ENCODE measurements around the gene AFAP1L2.
"Not testable (repeated sequence)": the region's sequence is repeated elsewhere in the genome, so short reads cannot be mapped to it uniquely, and the experiment has no call there.

AFAP1L2 gene

GRCh38 chr10:114347241-114347640, 57.1 kb downstream of the AFAP1L2 start:
- DNase-seq, result no peak
- intact Hi-C loops (cut with DNase I), result no loop called here

DNA sequence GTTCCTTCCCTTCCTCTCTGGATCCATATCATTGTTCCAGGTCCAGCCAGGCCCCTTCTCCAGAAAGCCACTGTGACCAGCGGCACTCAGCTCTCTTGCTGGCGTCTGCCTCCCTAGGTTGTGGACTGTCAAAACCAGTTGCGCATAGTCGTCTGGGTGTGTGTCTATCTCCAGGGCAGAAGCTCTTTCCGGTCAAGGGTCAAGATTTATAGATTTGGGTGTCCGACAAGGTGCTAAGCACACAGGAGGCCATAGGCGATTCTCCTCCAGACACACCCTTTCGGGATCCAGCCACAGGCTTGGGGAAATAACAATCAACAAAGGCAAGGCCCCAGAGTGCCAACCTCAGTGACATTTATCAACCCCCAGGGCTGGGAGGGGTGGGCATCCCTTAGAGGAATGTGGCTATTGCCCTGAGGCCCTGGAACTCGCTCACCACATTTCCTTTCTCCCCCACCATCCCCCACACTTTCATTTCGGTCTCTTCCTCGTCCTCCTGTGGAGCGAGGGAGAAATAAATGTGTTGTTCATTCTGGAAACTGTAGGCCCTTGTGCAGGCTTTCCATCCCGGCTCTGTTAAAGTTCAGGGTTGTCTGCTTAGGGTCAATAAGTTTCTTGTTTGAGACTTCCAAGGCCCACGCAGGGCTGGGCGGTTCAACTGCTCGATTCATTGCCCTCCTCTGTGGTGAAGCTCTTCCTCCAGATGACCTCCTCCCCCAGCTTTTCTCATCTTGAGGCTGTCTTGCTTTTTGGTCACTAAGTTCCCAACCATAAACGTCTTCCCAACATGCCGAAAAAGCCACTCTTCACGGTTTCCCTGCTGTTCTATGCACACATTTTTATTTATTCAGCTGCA, 57.9 kb downstream of the AFAP1L2 start:
- DNase-seq, result peak in 3 of 42 donors; percentile 22 to 26 (median 23)

DNA sequence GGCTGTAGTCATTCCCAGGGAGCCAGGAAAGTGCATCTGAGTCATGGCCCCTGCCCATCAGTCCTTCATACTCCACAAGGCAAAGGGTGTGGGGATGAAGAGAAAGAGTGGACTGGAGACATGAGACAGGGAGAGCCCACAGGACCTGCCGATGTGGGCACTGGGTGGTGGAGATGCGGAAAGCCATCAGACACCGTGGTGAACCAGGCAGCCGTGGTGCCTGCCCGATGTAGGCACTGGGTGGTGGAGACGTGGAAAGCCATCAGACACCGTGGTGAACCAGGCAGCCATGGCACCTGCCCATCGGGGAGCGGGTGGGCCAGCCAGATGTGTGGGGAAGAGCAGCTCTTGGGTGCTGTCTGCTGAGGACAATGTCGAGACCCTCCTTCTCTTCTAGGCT, 58.6 kb downstream of the AFAP1L2 start:
- DNase-seq, result no peak
- intact Hi-C loops (cut with DNase I), result no loop called here

More for the DNA sequence above, 57.9 kb downstream of the AFAP1L2 start:
- intact Hi-C loops (cut with DNase I), result no loop called here

DNA sequence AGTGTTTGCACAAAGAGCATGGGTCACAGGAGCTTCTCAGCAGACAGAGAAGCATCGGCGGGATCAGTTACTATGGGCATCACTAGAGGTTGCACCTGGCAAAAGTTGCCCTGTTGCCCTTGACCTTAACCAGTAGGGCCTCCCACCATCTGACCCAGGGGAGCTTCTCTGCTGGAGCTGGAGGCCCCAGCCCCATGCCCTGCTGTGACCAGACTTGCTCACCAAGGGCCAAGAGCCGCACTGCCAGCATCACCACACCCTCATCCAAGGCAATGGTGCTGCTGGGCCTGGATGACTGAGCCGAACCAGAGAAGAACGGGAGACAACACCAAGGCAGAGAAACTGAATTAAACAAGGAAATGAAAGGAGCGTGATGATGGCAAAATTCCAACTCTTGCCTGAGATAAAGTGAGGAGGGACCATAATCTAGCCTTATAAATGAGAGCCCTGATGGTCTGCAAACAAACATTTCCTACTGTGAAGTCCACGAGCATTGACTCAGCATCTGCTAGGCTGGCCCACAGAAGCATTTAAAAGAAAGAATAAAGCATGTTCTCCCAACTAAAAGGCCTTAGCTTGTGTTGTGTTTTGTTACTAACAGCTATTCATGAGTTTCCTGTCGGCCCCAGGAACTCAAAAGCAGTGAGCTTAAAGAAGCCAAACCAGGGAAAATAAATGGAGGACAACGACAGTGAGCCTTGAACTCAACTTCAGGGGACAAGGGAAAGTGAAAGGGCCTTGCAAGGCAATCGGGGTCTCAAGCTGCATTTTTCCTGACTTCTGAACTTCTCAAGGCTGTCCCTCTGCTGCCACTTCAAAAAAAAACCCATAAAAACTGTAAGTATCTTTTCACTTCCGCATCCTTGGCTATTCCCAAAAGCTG, 60.4 kb downstream of the AFAP1L2 start:
- intact Hi-C loops (cut with DNase I), result no loop called here
- DNase-seq, result no peak

GRCh38 chr10:114342976-114343375, 61.3 kb downstream of the AFAP1L2 start:
- intact Hi-C loops (cut with DNase I), result no loop called here
- no peak for DNase-seq

DNA sequence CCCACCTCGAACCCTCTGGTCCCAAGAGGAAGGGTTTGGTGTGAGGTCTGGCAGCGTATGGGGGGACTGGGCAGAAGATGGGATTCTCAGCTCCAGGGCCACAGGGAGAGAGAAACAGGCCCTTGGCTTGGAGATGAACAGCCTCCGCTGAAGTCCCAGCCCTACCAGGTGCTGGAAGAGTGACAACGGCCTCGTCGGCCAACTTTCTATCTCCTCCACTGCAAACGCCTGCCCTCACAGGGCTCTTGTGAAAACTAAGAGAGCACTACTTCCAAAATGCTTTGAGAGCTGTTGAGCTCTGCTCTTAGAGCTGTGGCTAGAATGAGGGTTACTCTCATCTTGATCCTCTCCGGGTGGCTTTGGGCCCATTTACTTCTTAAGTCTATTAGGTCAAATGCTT, 63.5 kb downstream of the AFAP1L2 start:
- intact Hi-C loops (cut with DNase I), result no loop called here
- no peak for DNase-seq

- DNase-seq, result no peak
- intact Hi-C loops (cut with DNase I), result no loop called here
Observed at GRCh38 chr10:114337510-114338462, 66.5 kb downstream of the AFAP1L2 start.

DNA sequence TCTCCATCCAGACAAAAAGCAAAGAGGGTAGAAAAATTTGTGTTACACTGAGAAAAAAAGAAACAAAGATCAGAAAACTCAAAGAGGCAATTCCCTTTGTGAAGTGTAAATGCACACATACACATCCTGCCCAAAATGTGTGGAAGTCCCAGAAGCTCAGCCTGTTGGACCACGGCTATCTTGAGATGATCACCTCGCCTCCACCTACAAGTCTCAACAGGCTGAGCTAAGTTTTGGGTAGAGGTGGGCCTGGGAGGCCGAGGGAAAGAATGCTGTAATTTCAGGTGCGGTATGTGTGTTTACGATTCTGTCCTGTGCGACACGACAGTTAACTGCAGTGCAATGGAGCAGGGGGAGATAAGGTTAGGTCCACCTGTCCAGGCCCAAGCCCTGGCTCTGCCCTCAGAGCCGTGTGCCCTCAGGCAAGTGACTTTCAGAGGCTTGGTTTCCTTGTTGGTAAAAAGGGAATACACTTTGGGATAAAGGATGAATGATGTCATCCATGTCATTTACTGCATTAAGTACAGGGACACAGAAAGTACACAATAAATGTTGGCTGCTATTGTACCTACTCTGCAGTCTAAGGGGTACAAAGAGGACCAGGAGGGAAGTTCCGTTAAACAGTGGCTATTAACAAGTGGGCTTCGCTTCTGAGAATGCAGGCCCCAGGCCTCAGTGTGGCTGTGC, 67.3 kb downstream of the AFAP1L2 start:
- DNase-seq, result no peak
- intact Hi-C loops (cut with DNase I), result no loop called here

DNA sequence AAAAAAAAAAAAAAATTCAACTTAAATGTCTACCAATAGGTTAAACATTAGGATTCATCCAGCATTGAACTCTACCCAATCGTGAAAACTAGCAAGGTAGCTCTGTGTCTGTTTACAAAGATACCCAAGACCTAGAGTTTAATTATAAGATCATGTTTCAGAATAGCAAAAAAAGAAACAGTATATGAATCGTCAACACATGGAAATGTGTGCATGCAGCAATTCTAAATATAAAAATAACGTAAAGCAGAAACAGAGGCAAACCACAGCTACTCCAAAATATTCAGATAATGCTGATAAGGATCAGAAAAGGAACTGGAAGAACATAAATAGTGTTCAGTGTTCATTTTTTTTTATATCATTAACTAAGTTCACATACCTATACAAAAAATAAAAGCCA, 68.7 kb downstream of the AFAP1L2 start:
- no peak for DNase-seq
- intact Hi-C loops (cut with DNase I), result no loop called here

GRCh38 chr10:114334301-114334700, 70.0 kb downstream of the AFAP1L2 start:
- intact Hi-C loops (cut with DNase I), result no loop called here
- DNase-seq, result no peak

DNA sequence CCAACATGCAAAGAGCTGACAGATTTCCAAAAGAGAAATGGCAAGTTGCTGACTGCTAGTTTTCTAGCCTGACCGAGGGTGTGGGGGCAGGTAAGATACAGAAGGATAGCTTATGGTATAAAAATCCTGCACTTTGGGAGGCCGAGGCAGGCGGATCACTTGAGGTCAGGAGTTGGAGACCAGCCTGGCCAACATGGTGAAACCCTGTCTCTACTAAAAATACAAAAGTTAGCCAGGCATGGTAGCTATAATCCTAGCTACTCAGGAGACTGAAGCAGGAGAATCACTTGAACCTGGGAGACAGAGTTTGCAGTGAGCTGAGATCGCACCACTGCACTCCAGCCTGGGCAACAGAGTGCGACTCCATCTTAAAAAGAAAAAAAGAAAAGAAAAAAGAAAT, 70.9 kb downstream of the AFAP1L2 start:
- intact Hi-C loops (cut with DNase I); DNase-seq: not testable (repeated sequence)

GRCh38 chr10:114332301-114333192, 71.8 kb downstream of the AFAP1L2 start:
- intact Hi-C loops (cut with DNase I), result no loop called here
- no peak for DNase-seq

DNA sequence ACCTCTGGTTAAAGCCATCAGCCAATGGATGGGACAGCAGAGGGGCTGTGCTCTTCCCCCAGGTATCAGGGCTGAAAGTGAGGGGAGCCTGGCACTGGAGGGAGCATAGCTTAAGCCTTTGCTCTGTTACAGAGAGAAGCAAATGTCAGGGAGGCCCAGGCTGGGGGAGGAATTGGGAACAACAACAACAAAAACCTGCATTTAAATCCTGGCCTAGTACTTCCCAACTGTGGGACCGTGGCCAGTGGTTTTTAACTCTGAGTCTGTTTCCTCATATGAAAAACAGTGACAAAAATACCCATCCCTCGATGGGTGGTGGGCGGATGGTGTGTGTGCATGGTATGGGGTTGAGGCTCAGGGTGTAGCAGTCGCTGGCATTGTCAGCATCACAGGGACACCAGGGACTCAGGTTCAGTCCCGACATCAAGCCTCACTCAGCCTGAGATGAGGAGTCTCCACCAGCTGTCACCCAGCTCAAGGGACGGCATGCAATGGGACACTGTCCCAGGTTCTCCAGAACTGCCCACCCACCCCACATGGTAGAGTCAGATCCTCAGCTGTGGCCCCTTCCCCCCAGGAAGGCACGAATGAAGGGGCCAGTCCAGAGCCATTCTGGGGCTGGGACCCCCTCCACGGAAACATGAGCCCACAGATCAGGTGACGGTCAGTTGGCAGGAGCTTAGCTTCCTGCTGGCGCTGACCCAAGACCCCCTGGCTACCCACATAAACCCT, 74.5 kb downstream of the AFAP1L2 start:
- DNase-seq, result no peak
- intact Hi-C loops (cut with DNase I), result no loop called here

DNA sequence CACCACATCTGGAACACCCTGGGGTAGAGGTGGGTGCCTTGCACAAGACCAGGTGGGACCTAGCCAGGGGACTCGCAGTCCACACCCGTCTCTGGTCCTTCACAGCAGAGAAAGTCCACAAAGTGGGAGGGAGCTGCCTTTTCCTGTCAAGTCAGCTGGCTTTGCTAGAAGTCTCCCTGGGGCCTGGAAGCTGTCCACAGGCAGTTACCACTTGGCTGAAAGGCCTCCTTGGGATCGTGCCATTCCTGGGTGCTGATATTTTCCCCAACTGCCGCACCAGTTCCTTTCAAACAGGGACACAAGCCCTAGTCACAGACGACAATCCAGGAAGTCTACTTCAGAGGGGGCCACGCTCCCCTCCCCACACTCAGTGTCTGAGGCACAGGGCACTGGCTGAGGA, 75.4 kb downstream of the AFAP1L2 start:
- intact Hi-C loops (cut with DNase I), result no loop called here
- DNase-seq, result peak in 29 of 42 donors; percentile 8 to 61 (median 31)

GRCh38 chr10:114328441-114328812, 75.9 kb downstream of the AFAP1L2 start:
- no peak for DNase-seq
- intact Hi-C loops (cut with DNase I), result no loop called here

- intact Hi-C loops (cut with DNase I), result no loop called here
- no peak for DNase-seq
Observed at GRCh38 chr10:114327537-114328440, 76.5 kb downstream of the AFAP1L2 start.
